PC-3 (cell line): Measurements from ENCODE around the gene HHAT.

Experiments
- CTCF ChIP-seq: fragments of 300-600 bp; sonication (generic); conservative IDR thresholded peaks from 2 replicates; pipeline ENCODE4 v1.5.1; 2017; ENCODE audit warnings: antibody characterized with exemption, low read depth, mild to moderate bottlenecking, low read length
- EZH2 ChIP-seq: fragments of 300-600 bp; sonication (generic); IDR thresholded peaks from one replicate; pipeline ENCODE4 v1.6.1; 2017; ENCODE audit warnings: antibody characterized with exemption, mild to moderate bottlenecking, low read length; ENCODE audit not compliant: unreplicated experiment

- TF ChIP-seq EZH2: no peak
- no peak for TF ChIP-seq CTCF
Measured at GRCh38 chr1:210587566-210587965, 258.9 kb downstream of the HHAT start.
